Daoy (cell line): ENCODE data around the gene IGF1. TPM values are rescaled to one million over a fixed set of nuclear protein-coding genes. Genes with fewer than 3 reads are reported as not detected.

Source experiments
- DNase-seq: peaks from one replicate; pipeline ENCODE4 v3.0.0-alpha.2; 2015; ENCODE audit warnings: low read depth
- total RNA-seq: library from RNA; depleted of rRNA; stranded (reverse); fragments of >200 nt; shearing (Covaris generic); gene quantifications from 2 replicates; pipeline ENCODE4 v1.2.3, GENCODE V29; 2014

IGF1 gene
- total RNA-seq, 1 experiment from 2014 or later, result not detected

DNA sequence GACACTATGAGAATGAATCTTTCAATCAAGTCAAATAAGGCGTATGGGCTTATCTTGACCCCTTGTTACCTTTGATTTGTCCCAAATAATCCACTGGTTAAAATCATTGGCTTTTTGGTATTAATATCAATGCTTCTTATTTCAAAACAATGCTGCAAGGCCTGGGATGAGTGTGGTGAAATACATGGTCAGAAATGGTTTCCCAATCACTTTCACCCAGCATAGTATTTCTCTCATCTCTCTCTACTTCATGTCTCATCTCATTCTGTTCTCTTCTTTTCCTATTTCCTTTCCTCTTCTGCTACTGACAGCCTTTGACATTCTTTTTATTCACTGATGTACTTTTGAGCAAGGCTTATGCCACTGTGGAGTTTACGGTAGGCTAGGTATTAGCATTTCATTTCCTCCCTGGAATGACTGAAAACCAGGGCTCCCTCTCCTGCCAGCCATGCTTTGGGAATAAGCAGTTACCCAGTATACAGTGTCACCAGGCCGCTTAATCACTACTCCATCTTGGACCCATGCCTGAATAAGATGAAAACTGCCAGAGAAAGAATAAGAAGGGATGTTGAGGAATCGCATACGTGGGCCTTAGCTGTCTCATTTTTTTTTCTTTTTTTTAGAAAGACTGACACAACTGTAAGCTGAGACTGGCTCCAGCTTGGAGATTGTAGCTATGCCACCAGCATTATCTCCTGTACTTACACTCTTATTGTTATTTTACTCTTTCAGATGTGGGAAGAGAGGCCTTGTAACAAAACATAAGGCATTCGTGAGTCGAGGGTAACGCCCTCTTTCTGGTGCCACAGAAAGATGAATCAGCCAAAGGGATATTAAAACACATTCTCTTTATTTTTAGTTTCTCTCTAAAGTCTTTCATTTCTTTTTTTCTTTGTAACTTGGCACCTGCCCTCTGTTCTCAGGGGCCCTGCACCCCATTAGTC, 53.5 kb downstream of the IGF1 start:
- peak; percentile 39 for DNase-seq

DNA sequence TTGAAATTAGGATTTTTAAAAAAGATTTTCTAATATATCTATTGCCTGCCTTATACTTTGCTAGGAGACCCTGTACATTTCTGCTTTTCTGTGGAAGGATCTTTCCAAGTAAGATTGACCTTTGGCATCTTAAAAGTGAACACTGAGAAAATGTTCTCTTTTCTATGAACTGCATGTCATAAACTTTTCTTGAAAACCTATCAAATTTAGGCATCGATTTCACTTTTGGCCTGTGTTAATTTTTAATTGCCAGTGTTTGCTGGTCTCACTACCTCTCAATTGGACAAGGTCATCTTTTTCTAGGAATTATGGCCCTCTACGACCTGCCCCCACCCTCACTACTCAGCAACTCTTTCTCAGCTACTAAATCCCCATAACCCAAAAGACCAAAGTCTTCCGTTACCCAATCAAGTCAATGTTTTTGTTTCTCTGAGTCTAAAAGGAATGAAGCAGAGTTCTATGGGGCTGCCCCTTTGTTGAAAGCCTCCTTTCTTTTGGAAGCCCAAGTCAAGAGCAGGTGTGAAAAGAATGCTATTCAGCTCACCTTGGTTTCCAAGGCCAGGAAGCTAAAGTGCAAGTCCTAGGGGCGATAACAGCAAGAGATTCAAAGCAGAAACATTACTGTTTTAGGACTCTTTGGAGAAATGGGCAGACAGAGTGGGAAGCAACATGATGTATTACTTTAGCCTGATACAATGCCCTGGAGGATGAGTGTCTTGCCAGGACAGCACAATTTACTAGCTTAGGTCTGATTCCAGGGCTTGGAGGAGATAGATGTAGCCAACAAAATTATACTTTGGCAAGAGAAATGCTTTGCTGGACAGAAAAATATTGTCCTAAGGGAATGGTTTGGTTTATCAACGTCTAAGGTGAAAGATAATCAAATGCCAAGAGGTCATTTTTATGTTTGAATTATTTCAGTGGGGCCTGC, 55.0 kb downstream of the IGF1 start:
- no peak for DNase-seq

- peak; percentile 47 for DNase-seq
These were observed 56.9 kb downstream of the IGF1 start for GRCh38 chr12:102423462-102423861.

DNA sequence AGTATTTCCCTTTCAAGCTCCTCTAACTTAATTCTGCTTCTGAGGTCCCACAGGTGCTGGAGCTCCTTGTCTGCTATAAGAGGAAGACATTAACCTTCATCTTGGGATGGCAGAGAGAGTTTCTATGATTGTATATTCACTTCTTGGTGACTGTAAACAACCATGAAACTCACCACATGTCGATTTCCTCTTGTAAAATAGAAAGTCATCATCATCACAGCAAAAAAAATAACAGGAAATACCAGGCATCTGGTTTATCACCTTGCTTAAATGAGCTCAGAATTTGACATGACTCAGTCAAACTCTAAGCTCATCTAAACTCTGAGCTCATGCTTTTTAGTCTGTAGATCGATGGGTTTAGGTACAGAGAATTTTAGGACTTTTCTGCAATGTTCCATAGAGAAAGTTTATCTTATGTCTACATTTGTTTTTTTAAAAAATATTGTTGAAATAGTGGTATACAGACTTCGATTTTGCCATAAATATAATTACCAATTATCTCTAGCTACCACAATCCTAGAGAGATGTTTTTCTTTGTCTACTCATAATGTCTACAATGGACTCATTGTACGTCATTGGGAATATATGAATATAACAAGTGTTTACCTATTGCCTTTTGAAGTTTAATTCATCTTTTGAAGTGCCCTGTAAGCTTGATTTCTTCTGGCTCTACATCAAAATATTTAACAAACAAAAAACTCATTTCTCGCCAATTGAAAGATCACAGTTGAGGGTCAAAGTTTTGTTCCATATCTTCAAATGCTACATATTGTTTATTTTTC, 58.4 kb downstream of the IGF1 start:
- peak; percentile 12 for DNase-seq

- no peak for DNase-seq
These were observed 61.1 kb downstream of the IGF1 start for GRCh38 chr12:102419094-102419764.

DNA sequence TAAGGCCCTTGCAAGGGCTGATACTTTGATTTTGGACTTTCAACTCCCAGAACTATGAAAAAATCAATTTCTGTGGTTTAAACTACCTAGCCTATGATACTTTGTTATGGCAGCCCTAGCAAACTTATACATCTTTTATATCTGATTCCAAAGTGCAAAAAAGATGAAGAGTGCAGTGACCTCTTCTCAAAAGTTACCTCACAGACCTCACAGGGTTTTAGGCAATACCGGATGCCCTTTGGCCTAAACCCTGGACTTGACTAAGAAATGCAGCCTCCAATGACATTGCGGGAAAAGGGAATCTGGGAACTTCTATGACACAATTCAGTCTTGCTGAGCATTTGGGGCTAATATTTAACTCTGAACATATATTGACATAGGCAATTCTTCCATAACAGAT, 63.3 kb downstream of the IGF1 start:
- no peak for DNase-seq

- no peak for DNase-seq
These were observed 64.8 kb downstream of the IGF1 start for GRCh38 chr12:102415515-102415914.

DNA sequence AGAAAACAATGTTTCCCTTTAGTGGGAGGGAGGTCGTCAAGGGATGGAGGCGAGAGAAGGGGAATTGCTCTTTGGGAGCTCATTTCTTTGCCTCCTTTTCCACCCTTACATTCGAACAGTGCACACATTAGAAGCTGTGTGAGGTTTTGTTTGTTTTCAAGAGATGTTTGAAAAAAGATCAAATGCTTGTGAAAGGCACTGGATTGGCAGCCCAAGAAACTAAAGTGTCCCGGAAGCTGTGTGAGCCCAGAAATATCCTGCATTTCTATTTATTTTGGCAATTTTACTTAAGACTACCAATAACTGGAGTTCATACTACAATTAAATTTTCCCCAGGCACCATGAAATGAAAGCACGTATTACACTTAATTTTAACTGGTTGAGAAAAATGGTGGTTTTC, 67.0 kb downstream of the IGF1 start:
- DNase-seq, result no peak

DNA sequence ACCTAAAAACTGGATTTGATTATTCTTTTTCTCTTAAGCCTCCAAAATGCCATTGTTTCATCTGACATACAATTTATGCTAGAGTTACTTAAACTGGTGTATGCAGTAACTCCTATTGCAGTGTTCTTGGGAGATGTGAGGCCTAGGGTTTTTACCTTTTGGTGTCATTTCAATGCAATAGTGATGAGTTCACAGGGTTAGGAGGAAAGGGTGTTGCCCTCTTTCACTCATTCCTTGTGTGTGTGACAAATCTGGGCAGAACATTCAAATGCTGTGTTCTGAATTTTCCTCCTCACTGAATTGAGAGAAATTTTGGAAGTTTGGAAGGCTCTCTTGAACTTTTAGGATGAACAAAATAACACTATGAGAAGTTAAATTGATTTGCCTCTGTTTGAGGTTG, 69.9 kb downstream of the IGF1 start:
- no peak for DNase-seq

GRCh38 chr12:102408487-102409297, 71.7 kb downstream of the IGF1 start:
- DNase-seq, result no peak

- DNase-seq, result peak; percentile 25
These were observed 72.4 kb downstream of the IGF1 start for GRCh38 chr12:102407776-102408486.

GRCh38 chr12:102406033-102406584, 74.3 kb downstream of the IGF1 start:
- no peak for DNase-seq

GRCh38 chr12:102401087-102401486, 79.3 kb downstream of the IGF1 start:
- no peak for DNase-seq

DNA sequence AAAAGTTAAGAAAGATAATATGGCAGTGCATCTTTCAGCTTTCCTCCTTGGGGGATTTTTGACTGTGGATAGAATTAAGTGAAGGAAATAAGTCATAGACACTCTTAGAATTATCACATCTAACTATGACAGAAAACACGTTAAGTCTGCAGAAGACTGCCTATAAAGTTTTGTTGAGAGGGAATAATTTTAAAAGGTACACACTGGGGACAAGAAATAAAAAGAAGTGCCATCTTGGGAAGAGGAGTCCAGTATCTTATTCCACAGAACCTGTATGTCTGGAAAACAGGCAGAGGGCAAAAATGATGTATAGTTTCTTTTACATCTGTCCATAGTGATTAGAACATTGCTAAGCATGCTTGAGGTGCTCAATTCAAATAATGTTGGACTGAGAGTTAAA, 80.7 kb downstream of the IGF1 start:
- DNase-seq, result no peak

DNA sequence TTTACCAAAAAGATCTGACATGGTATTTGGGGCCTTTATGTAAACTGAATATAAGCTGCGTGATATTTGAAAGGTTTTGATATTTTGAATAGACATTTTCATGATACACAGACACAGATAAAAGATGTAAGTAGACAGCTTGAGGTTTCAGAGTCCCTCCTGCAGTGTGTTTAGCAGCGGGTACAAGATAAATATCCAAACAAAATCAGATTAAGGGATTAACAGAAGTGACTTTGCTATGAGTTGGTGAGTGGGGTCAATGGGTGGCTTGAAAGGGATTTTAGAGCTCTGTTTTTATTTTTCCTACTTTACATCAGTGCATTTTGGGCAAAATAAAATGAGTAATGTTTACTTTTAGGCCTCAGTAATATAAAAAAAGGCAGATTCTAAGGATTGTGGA, 84.1 kb downstream of the IGF1 start:
- DNase-seq, result no peak

DNA sequence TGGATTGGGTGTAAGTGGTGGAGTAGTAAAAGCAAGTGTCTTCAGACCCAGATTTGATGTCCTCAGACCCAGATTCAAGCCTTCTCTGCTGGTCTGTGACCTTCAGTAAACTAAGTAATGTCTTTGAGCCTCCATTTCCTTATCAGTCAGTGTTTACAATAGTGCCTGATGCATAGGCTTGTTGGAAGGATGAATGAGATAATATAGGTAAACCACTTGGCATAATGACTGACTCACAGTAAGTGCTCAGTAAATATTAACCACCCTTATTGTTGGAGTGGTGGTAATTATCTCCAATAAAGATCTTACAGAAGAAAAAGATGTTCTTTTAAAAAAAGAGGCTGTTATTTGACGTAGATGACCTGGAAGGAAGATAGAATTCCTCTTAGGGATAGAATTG, 86.2 kb downstream of the IGF1 start:
- no peak for DNase-seq

DNA sequence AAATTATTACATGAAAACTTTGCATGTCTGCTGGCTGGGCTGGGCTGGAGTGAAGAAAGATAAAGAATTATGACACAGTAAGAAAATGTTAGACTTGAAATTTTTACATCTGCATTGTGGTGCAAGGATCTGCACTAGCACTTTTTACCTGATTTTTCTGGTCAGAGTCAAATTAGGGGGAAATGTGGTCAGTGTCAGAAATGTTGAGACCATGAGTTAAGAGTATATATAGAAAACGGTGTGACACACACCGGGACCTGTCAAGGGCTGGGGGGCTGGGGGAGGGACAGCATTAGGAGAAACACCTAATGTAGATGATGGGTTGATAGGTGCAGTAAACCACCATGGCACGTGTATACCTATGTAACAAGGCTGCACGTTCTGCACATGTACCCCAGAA, 90.3 kb downstream of the IGF1 start:
- DNase-seq, result no peak

GRCh38 chr12:102388469-102388868, 91.9 kb downstream of the IGF1 start:
- DNase-seq, result no peak

- DNase-seq, result no peak
These were observed 95.0 kb downstream of the IGF1 start for GRCh38 chr12:102385343-102385742.
